ENCODE measurements around the gene ERCC4.
"Not testable (repeated sequence)": the region's sequence is repeated elsewhere in the genome, so short reads cannot be mapped to it uniquely, and the experiment has no call there.

ERCC4 gene

GRCh38 chr16:13919683-13920509 lies at the start of gene ERCC4:
TSS of gene ERCC4 (plus strand) at chr16:13920154. CDS start at chr16:13920166, 12 bp downstream.
- Histone ChIP-seq H3K27ac (peak within 1 kb of the TSS; percentile 72 to 94 (median 87)), H3K4me3 (peak within 1 kb of the TSS; percentile 66 to 94 (median 87))

- H3K27ac ChIP-seq, result no peak overlapping the region
- no peak overlapping the region for H3K4me3 ChIP-seq
These were observed 46.0 kb upstream of the ERCC4 start for GRCh38 chr16:13873835-13874438.

DNA sequence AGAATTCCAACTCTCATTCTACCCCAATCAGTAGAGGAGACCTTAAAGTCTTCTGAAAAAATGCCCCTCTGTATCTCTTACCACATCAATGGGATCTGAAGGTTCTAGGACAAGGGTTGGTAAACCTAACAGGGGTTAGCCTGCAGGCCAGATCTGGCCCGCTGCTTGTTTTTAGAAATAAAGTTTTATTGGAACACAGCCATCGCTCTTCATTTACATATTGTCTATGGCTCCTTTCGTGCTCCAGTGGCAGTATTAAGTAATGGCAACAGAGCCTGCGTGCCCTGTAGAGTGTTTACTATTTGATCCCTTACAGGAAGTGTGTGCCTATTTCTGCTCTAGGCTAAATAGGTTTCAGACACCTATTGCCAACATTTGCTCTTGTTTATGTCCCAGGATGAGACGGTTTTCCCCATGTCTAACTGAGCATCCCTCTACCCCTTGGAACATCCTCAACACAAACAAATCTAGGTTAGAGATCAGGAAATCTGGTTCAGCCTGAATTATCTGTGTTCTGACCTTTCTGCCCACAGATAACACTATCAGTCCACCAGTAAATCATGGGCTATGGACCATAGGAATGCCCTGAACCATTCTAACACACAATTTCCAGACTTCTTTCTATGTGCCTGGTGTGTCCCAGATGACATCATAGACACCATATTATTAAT lies 44.2 kb upstream of the ERCC4 start:
- Histone ChIP-seq H3K4me3 (no peak overlapping the region), H3K27ac (no peak overlapping the region)

GRCh38 chr16:13883276-13883675 lies 36.7 kb upstream of the ERCC4 start:
- no peak overlapping the region for H3K4me3 ChIP-seq
- H3K27ac ChIP-seq, result no peak overlapping the region

DNA sequence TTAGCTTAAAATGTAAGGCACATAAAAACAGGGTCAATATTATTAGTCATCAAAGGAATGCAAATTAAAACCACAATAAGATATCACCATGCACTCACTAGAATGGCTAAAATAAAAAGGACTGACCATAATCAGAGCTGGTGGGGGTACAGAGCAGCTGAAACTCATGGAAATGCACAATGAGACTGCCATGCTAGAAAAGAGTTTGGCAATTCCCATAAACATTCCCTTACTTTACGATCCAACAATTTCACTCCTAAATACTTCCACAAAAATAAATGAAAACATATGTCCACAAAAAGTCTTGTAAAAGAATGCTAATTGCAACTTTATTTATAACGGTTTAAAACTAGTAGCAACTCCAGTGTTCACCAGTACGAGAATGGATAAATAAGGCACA lies 36.1 kb upstream of the ERCC4 start:
- Histone ChIP-seq H3K27ac (no peak overlapping the region), H3K4me3 (no peak overlapping the region)

GRCh38 chr16:13885700-13886099 lies 34.3 kb upstream of the ERCC4 start:
- no peak overlapping the region for H3K4me3 ChIP-seq
- H3K27ac ChIP-seq, result no peak overlapping the region

DNA sequence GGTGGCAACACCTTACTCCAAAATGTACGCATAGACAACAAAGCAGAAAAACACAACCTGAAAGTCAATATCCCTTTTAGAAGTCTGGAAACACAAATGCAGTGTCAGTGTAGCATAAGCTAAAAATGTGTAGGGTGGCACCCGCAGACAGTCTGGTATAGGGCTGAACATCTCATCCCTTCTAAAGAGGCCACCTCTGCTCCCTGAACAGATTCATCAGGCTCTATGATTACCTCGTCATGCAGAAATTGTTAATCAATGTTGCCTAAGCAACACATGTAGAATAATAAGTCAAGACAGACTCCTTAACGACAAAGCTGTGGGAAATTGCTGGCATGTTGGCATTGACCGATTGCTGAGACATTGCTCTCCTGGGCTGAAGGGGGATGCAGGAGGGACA lies 33.3 kb upstream of the ERCC4 start:
- no peak overlapping the region for H3K27ac ChIP-seq
- no peak overlapping the region for H3K4me3 ChIP-seq

DNA sequence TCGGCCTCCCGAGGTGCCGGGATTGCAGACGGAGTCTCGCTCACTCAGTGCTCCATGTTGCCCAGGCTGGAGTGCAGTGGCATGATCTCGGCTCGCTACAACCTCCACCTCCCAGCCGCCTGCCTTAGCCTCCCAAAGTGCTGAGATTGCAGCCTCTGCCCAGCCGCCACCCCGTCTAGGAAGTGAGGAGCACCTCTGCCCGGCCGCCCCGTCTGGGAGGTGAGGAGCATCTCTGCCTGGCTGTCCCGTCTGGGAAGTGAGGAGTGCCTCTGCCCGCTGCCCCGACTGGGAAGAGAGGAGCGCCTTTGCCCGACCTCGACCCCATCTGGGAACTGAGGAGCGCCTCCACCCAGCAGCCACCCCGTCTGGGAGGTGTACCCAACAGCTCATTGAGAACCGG lies 30.6 kb upstream of the ERCC4 start:
- H3K4me3 ChIP-seq, H3K27ac ChIP-seq: not testable (repeated sequence)

GRCh38 chr16:13892301-13892700 lies 27.7 kb upstream of the ERCC4 start:
- Histone ChIP-seq H3K4me3 (no peak overlapping the region), H3K27ac (no peak overlapping the region)

DNA sequence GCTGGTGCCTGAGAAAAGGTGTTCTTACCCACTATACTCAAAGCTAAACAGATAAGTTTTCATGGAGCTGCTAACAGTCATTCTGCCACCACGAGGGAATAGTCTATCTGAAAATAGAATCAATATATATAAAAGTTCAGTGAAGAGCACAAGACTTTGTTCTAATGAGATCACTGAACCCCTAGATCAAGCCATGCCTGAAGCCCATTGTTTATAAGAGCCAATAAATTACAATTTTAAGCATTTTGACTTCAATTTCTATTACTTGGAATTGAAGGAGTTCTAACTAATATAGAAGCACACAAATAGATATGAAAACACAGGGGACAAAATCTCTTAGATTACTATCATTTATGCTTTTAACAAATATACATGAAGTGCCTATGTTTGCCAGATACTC lies 24.4 kb upstream of the ERCC4 start:
- Histone ChIP-seq H3K4me3 (no peak overlapping the region), H3K27ac (no peak overlapping the region)

DNA sequence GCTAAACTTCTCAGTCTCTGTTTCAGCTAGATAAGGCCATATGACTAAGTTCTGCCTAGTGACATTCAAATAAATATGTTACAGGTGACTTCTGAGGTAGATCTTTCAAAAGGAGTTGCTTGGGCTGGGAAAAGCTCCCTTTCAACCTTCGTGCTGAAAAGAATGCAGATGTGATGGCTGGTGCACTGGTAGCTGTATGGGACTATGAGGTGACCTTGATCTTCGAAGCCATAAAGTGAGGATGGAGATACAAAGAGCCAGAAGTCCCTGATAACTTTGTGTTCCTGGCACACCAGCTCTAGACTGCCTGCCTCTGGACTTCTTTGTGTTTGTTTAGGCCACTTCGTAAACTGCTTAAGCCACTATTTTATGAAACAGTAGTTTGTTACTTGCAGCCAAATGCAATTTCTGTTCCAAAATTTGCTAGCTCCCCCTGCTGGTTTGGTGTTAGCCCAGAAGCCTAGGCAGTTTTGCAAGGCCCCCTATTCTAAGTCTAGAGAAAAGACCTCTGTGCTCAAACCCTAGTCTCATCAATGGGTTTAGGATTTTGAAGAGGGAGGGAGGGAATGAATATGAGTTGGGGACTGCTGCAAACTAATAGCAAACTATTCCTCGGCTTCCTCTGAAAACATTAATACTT lies 23.3 kb upstream of the ERCC4 start:
- no peak overlapping the region for H3K27ac ChIP-seq
- no peak overlapping the region for H3K4me3 ChIP-seq

DNA sequence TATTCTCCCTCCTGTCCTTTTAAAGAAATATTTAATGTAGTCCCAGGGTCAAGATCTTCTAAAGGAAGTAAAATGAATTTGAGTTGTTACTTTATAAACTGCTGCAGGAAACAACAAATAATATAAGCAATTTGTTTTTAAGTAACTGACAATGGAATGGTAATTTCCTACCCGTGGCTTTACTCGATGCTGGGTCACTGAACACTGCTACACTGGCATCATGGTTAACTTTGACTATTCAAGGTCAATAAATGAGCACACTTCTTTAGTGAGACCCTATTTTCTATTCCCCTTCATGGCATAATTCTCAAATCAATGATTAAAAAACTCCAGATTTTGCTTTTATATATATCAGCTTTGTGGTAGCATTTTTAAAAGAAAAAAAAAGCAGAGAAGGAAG lies 22.1 kb upstream of the ERCC4 start:
- H3K27ac ChIP-seq, result no peak overlapping the region
- H3K4me3 ChIP-seq, result no peak overlapping the region

- Histone ChIP-seq H3K27ac (no peak overlapping the region), H3K4me3 (no peak overlapping the region)
These were observed 21.7 kb upstream of the ERCC4 start for GRCh38 chr16:13898233-13898632.

DNA sequence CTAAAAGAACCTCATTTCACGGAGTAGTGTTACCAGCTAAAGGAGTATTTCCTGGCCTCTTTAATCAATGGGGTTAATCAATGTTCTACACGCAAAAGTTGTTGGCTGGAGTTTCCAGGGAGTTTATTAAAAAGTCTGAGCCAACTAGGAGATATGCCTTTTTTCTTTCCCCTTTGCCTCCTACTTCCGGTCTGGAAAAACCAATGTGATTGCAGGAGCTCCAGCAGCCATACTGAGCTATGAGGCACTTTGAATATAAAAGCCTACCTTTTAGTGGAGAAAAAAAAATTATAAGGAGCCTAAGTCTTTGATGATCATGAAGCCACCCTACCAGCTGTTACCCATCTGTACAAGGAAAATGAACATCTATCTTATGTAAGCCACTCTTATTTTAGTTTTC lies 17.9 kb upstream of the ERCC4 start:
- H3K4me3 ChIP-seq, result no peak overlapping the region
- no peak overlapping the region for H3K27ac ChIP-seq

GRCh38 chr16:13902677-13903076 lies 17.3 kb upstream of the ERCC4 start:
- Histone ChIP-seq H3K4me3 (no peak overlapping the region), H3K27ac (no peak overlapping the region)

DNA sequence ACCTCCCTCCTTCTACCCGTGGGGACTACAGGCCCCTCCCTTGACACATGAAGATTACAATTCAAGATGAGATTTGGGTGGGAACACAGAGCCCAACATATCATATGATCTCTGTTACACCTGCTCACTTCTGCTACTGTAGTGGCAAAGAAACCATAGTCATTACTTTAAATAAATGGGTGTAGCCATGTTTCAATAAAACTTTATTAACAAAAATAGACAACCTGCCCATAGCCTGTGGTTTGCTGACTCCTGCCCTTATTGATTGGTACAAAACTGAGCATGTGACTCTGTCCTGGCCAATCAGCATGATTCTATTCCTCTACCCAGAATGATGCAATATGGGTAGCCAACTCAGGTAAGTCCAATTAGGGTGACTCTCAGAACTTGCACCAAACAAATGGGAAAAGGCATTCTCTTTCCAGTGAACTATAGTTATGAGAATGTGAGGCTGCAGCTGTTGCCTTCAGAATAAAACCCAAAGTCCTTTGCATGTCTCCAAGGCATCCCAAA lies 15.7 kb upstream of the ERCC4 start:
- no peak overlapping the region for H3K27ac ChIP-seq
- no peak overlapping the region for H3K4me3 ChIP-seq

DNA sequence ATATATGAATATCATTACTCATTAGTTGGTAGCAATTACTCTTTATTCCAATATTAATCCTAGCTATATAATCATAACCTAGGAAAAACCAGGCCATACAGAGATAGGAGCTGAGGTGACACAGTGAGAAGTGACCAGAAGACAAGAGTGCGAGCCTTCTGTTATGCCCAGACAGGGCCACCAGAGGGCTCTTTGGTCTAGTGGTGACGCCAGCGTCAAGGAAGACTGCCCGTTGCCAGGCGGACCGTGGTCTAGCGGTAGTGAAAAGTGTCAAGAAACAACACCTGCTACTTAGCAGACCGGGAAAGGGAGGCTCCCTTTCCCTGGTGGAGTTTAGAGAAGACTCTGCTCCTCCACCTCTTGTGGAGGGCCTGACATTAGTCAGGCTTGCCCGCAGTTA lies 15.1 kb upstream of the ERCC4 start:
- H3K27ac ChIP-seq, H3K4me3 ChIP-seq: not testable (repeated sequence)

GRCh38 chr16:13906168-13907089 lies 13.5 kb upstream of the ERCC4 start:
- Histone ChIP-seq H3K27ac (no peak overlapping the region), H3K4me3 (no peak overlapping the region)

- no peak overlapping the region for H3K4me3 ChIP-seq
- no peak overlapping the region for H3K27ac ChIP-seq
These were observed 12.5 kb upstream of the ERCC4 start for GRCh38 chr16:13907431-13907830.
